Cerebellar cortex (tissue), 1 donor: ENCODE measurements around the gene IGSF3.
"Not testable (repeated sequence)": the region's sequence is repeated elsewhere in the genome, so short reads cannot be mapped to it uniquely, and the experiment has no call there.

Experiments
- DNase-seq: peaks from one replicate; pipeline ENCODE4 v3.0.0-alpha.2; 2015; ENCODE audit warnings: low spot score

Gene IGSF3

GRCh38 chr1:116629441-116629840 lies 38.1 kb downstream of the IGSF3 start:
- not testable (repeated sequence) for DNase-seq

GRCh38 chr1:116628448-116628847 lies 39.1 kb downstream of the IGSF3 start:
- no peak for DNase-seq

- not testable (repeated sequence) for DNase-seq
These were observed 40.2 kb downstream of the IGSF3 start for GRCh38 chr1:116627357-116627756.

- DNase-seq = not testable (repeated sequence)
These were observed 40.6 kb downstream of the IGSF3 start for GRCh38 chr1:116626915-116627314.

GRCh38 chr1:116625155-116625554 lies 42.4 kb downstream of the IGSF3 start:
- DNase-seq = not testable (repeated sequence)

GRCh38 chr1:116624040-116624439 lies 43.5 kb downstream of the IGSF3 start:
- DNase-seq = no peak

- not testable (repeated sequence) for DNase-seq
These were observed 45.0 kb downstream of the IGSF3 start for GRCh38 chr1:116622496-116622895.

GRCh38 chr1:116621756-116622155 lies 45.8 kb downstream of the IGSF3 start:
- not testable (repeated sequence) for DNase-seq

GRCh38 chr1:116620392-116620791 lies 47.1 kb downstream of the IGSF3 start:
- DNase-seq = not testable (repeated sequence)

- not testable (repeated sequence) for DNase-seq
These were observed 48.4 kb downstream of the IGSF3 start for GRCh38 chr1:116619106-116619505.

GRCh38 chr1:116617808-116618207 lies 49.7 kb downstream of the IGSF3 start:
- DNase-seq = not testable (repeated sequence)

- not testable (repeated sequence) for DNase-seq
These were observed 53.7 kb downstream of the IGSF3 start for GRCh38 chr1:116613825-116614224.

- DNase-seq = not testable (repeated sequence)
These were observed 57.6 kb downstream of the IGSF3 start for GRCh38 chr1:116609801-116610371.

- not testable (repeated sequence) for DNase-seq
These were observed 58.7 kb downstream of the IGSF3 start for GRCh38 chr1:116608841-116609240.

- DNase-seq = not testable (repeated sequence)
These were observed 59.4 kb downstream of the IGSF3 start for GRCh38 chr1:116608151-116608550.

- DNase-seq = not testable (repeated sequence)
These were observed 60.1 kb downstream of the IGSF3 start for GRCh38 chr1:116607463-116607862.

GRCh38 chr1:116606067-116606466 lies 61.5 kb downstream of the IGSF3 start:
- DNase-seq = not testable (repeated sequence)

GRCh38 chr1:116605315-116605714 lies 62.2 kb downstream of the IGSF3 start:
- no peak for DNase-seq

GRCh38 chr1:116604408-116604807 lies 63.1 kb downstream of the IGSF3 start:
- not testable (repeated sequence) for DNase-seq

GRCh38 chr1:116603646-116604045 lies 63.9 kb downstream of the IGSF3 start:
- DNase-seq = not testable (repeated sequence)

- not testable (repeated sequence) for DNase-seq
These were observed 68.2 kb downstream of the IGSF3 start for GRCh38 chr1:116599369-116599768.

GRCh38 chr1:116598420-116599036 lies 69.0 kb downstream of the IGSF3 start:
- DNase-seq = not testable (repeated sequence)

- not testable (repeated sequence) for DNase-seq
These were observed 70.1 kb downstream of the IGSF3 start for GRCh38 chr1:116597388-116597787.
